Nephron progenitor cell (in vitro differentiated cells): ENCODE data around the gene OTOGL.
"Not testable (repeated sequence)": the region's sequence is repeated elsewhere in the genome, so short reads cannot be mapped to it uniquely, and the experiment has no call there.

Experiments used
- DNase-seq: peaks from one replicate; pipeline ENCODE4 v3.0.0; 2021
- H3K27ac Mint-ChIP-seq: 2 replicates; pipeline ENCODE4 v1.8.0; 2021; ENCODE audit warnings: mild to moderate bottlenecking, moderate library complexity, mixed read lengths
- H3K27me3 Mint-ChIP-seq: 2 replicates; pipeline ENCODE4 v1.8.0; 2021; ENCODE audit warnings: mild to moderate bottlenecking, low read depth, mixed read lengths; ENCODE audit not compliant: poor library complexity
- H3K36me3 Mint-ChIP-seq: 2 replicates; pipeline ENCODE4 v1.8.0; 2021; ENCODE audit warnings: low read depth, mixed read lengths
- H3K4me1 Mint-ChIP-seq: 2 replicates; pipeline ENCODE4 v1.8.0; 2021; ENCODE audit warnings: mixed read lengths
- H3K4me3 Mint-ChIP-seq: 2 replicates; pipeline ENCODE4 v1.8.0; 2021; ENCODE audit warnings: mild to moderate bottlenecking, moderate library complexity, mixed read lengths
- H3K9me3 Mint-ChIP-seq: 2 replicates; pipeline ENCODE4 v1.8.0; 2021; ENCODE audit warnings: mild to moderate bottlenecking, moderate library complexity, mixed read lengths
- CTCF ChIP-seq: fragments of 200-600 bp; sonication (generic); IDR thresholded peaks from 2 replicates; pipeline ENCODE4 v1.5.0; 2021; ENCODE audit warnings: antibody characterized with exemption

The OTOGL gene

GRCh38 chr12:80142640-80143039 lies 43.3 kb downstream of the OTOGL start:
- Mint-ChIP-seq H3K4me1 (no peaks in the 10 kb centered on the region), H3K4me3 (no peak overlapping the region), H3K9me3 (peaks cover 3% of the 10 kb centered on the region), H3K27ac (no peak overlapping the region), H3K27me3 (no peaks in the 10 kb centered on the region), H3K36me3 (no peaks in the 10 kb centered on the region)
- DNase-seq, result no peak
- TF ChIP-seq CTCF, result no peak

- no peaks in the 10 kb centered on the region for H3K36me3 Mint-ChIP-seq
- H3K27me3 Mint-ChIP-seq, result peaks cover 2% of the 10 kb centered on the region
- peaks cover 6% of the 10 kb centered on the region for H3K9me3 Mint-ChIP-seq
- H3K27ac Mint-ChIP-seq, result no peak overlapping the region
- H3K4me3 Mint-ChIP-seq, result no peak overlapping the region
- no peaks in the 10 kb centered on the region for H3K4me1 Mint-ChIP-seq
- TF ChIP-seq CTCF, result no peak
- no peak for DNase-seq
Measured at GRCh38 chr12:80143537-80143936, 44.2 kb downstream of the OTOGL start.

- H3K4me1 Mint-ChIP-seq, DNase-seq, H3K27me3 Mint-ChIP-seq, H3K27ac Mint-ChIP-seq, H3K36me3 Mint-ChIP-seq, H3K4me3 Mint-ChIP-seq: not testable (repeated sequence)
- H3K9me3 Mint-ChIP-seq, result peaks cover 22% of the 10 kb centered on the region
Measured at GRCh38 chr12:80149547-80150313, 50.4 kb downstream of the OTOGL start.

GRCh38 chr12:80151131-80151530 lies 51.8 kb downstream of the OTOGL start:
- no peaks in the 10 kb centered on the region for H3K36me3 Mint-ChIP-seq
- TF ChIP-seq CTCF, result no peak
- H3K27me3 Mint-ChIP-seq, result peaks cover 2% of the 10 kb centered on the region
- H3K4me3 Mint-ChIP-seq, result no peak overlapping the region
- no peaks in the 10 kb centered on the region for H3K4me1 Mint-ChIP-seq
- DNase-seq, result no peak
- no peak overlapping the region for H3K27ac Mint-ChIP-seq
- H3K9me3 Mint-ChIP-seq, result peaks cover 22% of the 10 kb centered on the region

GRCh38 chr12:80154261-80154660 lies 54.9 kb downstream of the OTOGL start:
- TF ChIP-seq CTCF, result no peak
- no peak overlapping the region for H3K4me3 Mint-ChIP-seq
- H3K27ac Mint-ChIP-seq, result no peak overlapping the region
- no peak for DNase-seq
- H3K4me1 Mint-ChIP-seq, result no peaks in the 10 kb centered on the region
- no peaks in the 10 kb centered on the region for H3K36me3 Mint-ChIP-seq
- H3K9me3 Mint-ChIP-seq, result peaks cover 10% of the 10 kb centered on the region
- H3K27me3 Mint-ChIP-seq, result no peaks in the 10 kb centered on the region

GRCh38 chr12:80156306-80156705 lies 57.0 kb downstream of the OTOGL start:
- Mint-ChIP-seq H3K27me3 (no peaks in the 10 kb centered on the region), H3K36me3 (no peaks in the 10 kb centered on the region), H3K9me3 (no peaks in the 10 kb centered on the region), H3K4me1 (no peaks in the 10 kb centered on the region), H3K27ac (no peak overlapping the region), H3K4me3 (no peak overlapping the region)
- TF ChIP-seq CTCF, result no peak
- DNase-seq, result no peak
